HL-60 (cell line): Measurements from ENCODE around the gene CBARP.

Source experiments
- CTCF ChIP-seq: IDR thresholded peaks from one replicate; pipeline ENCODE4 v1.5.1; 2011; ENCODE audit warnings: low read length, control low read depth, inconsistent platforms; ENCODE audit not compliant: insufficient read depth
- GABPA ChIP-seq: IDR thresholded peaks from 2 replicates; pipeline ENCODE4 v1.6.1; 2012; ENCODE audit warnings: low read depth
- POLR2AphosphoS5 ChIP-seq: IDR thresholded peaks from 2 replicates; pipeline ENCODE4 v1.6.1; 2012; ENCODE audit warnings: low read depth
- SPI1 ChIP-seq: IDR thresholded peaks from 2 replicates; pipeline ENCODE4 v1.6.1; 2012; ENCODE audit warnings: low read depth, mild to moderate bottlenecking, borderline replicate concordance

- TF ChIP-seq CTCF: no peak
- TF ChIP-seq POLR2AphosphoS5: no peak; the same call in 1 of the 2 replicates
- no peak for TF ChIP-seq GABPA
- no peak for TF ChIP-seq SPI1
Observed at GRCh38 chr19:1253514-1254080, 15.8 kb upstream of the CBARP start.
